D721Med (cell line): Measurements from ENCODE around the gene MRPS33.
"Not testable (repeated sequence)": the region's sequence is repeated elsewhere in the genome, so short reads cannot be mapped to it uniquely, and the experiment has no call there.

Experiments
- DNase-seq: peaks from one replicate; pipeline ENCODE4 v3.0.0; 2011; ENCODE audit warnings: low spot score; ENCODE audit not compliant: insufficient read length
- FAIRE-seq: peaks from 2 replicates; lab custom pipeline; 2011; peaks lifted over from hg19 to GRCh38; lab: Jason Lieb, UNC
- TF ChIP-seq, protein P1 (sequence below): IDR thresholded peaks from 2 replicates; pipeline ENCODE4 v1.5.1; 2012; ENCODE audit warnings: mild to moderate bottlenecking, control low read depth; ENCODE audit not compliant: insufficient read depth; ENCODE audit errors: missing control alignments

Gene MRPS33

DNA sequence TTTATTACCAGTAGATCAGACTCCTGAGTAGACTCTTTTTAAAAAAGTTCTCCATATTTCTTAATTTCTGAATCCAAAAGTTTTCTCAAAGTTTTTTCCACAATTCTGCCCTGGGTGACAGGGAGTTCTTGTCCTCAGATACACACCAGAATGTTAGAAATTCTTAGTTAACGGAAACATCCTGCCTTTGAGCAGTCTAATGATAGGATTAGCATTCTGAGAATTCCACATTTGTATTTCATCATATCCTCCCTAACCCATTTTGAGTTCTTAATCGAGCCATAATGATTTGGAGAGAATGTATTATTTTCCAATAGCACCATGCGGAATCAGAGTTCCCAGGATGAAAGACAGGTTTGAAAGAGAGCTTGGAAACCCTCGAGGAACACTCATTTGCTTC, 28.9 kb upstream of the MRPS33 start:
- TF ChIP-seq, protein P1, sequence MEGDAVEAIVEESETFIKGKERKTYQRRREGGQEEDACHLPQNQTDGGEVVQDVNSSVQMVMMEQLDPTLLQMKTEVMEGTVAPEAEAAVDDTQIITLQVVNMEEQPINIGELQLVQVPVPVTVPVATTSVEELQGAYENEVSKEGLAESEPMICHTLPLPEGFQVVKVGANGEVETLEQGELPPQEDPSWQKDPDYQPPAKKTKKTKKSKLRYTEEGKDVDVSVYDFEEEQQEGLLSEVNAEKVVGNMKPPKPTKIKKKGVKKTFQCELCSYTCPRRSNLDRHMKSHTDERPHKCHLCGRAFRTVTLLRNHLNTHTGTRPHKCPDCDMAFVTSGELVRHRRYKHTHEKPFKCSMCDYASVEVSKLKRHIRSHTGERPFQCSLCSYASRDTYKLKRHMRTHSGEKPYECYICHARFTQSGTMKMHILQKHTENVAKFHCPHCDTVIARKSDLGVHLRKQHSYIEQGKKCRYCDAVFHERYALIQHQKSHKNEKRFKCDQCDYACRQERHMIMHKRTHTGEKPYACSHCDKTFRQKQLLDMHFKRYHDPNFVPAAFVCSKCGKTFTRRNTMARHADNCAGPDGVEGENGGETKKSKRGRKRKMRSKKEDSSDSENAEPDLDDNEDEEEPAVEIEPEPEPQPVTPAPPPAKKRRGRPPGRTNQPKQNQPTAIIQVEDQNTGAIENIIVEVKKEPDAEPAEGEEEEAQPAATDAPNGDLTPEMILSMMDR: no peak
- DNase-seq: no peak
- no peak for FAIRE-seq

DNA sequence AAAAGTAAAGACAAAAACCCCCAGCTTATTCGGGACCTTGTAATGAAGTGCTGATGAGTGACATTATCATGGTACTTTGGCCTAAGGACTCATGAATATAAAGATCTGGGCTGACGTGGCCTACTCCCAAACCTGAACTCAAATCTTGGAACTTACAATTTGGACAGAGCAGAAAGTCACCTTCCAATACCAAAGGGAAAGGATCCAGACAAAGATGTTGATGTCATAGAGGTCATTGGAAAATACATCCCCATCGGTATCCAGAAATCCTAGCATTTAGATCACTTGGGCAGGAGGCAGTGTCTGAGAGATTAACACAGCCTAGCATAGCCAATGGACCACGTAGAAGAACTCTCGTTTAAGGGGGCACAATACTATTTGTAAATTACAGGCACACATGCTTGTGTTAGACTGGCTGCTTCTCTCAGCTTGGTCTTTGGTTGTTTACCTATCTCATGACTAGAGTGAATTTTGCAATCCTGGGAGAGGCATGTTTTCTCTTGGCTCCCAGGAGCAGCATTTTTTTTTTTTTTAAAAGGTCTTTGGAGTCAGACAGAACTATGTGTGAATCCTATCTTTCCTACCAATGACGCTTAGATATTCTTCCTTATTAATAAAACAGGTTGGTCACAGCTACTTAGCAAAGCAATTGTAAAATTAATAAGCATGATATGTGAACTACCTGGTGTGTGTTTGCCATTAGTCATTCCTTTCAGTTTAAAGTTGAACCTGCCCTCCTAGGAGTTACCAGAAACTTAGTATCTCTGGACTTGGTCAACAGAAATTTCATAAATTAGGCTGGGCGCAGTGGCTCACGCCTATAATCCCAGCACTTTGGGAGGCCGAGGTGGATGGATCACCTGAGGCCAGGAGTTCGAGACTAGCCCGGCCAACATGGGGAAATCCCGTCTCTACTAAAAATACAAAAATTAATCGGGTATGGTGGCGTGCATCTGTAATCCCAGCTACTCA, 27.8 kb upstream of the MRPS33 start:
- TF ChIP-seq, protein P1: no peak
- DNase-seq (no peak), FAIRE-seq (no peak)

DNA sequence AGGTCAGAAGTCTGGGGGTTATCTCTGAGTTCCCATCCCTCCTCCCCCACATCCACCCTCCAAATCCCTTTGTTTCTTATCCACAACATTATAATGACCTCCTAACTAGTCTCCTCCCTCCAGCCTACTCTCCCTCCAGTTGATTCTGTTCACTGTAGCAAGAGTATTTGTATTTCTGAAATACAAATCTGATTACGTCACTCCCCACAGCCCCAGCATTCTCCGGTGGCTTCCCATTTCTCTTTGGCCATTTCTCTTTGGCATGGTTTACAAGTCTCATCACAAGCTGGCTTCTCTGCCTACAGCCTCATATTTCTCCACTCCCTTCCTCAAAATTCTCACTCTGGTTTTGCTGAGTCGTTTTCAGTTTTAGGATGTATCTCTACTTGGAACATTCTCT, 24.6 kb upstream of the MRPS33 start:
- TF ChIP-seq, protein P1: no peak
- FAIRE-seq: no peak
- DNase-seq: no peak

DNA sequence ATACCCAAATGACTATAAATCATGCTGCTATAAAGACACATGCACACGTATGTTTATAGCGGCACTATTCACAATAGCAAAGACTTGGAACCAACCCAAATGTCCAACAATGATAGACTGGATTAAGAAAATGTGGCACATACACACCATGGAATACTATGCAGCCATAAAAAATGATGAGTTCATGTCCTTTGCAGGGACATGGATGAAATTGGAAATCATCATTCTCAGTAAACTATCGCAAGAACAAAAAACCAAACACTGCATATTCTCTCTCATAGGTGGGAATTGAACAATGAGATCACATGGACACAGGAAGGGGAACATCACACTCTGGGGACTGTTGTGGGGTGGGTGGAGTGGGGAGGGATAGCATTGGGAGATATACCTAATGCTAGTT, 23.3 kb upstream of the MRPS33 start:
- not testable (repeated sequence) for DNase-seq, FAIRE-seq

DNA sequence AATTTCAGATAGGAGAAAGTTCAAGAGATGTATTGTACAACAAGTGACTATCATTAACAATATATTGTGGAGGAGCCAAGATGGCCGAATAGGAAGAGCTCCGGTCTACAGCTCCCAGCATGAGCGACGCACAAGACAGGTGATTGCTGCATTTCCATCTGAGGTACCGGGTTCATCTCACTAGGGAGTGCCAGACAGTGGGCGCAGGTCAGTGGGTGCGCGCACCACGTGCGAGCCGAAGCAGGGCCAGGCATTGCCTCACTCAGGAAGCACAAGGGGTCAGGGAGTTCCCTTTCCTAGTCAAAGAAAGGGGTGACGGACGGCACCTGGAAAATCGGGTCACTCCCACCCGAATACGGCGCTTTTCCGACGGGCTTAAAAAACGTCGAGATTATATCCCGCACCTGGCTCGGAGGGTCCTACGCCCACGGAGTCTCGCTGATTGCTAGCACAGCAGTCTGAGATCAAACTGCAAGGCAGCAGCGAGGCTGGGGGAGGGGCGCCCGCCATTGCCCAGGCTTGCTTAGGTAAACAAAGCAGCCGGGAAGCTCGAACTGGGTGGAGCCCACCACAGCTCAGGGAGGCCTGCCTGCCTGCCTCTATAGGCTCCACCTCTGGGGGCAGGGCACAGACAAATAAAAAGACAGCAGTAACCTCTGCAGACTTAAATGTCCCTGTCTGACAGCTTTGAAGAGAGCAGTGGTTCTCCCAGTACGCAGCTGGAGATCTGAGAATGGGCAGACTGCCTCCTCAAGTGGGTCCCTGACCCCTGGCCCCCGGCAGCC, 18.0 kb upstream of the MRPS33 start:
- DNase-seq, FAIRE-seq: not testable (repeated sequence)

DNA sequence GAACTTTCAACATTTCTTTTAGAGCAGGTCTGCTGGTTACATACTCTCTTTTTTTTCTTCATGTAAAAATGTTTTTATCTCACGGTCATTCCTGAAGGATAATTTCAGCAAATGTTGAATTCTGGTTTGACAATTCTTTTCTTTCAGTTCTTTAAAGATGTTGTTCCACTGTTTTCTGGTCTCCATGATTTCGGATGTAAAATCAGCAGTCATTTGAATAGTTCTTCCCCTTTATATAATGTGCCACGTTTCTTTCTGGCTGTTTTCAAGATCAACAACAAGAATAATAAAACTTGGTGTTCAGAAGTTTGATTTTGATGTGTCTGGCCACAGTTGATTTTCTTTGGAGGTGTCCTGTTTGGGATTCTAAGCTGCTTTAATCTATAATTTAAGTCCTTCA, 14.0 kb upstream of the MRPS33 start:
- FAIRE-seq (no peak), DNase-seq (no peak)
- TF ChIP-seq, protein P1: no peak

DNA sequence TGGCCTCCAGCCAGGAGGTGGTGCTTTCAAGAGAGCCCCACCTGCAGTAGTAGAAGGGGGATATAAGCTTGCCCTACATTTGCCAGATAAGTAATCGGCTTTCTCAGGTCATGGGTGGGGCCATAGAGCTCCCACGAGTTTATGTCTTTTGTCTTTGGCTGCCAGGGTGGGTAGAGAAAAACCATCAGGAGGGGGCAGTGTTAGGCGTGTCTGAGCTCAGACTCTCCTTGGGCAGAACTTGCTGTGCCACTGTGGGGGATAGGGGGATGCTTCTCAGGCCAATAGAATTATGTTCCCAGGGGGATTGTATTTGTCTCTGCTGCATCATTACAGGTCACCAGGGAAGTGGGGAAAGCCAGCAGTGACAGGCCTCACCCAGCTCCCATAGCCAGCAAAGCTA, 12.3 kb upstream of the MRPS33 start:
- no peak for FAIRE-seq

More for the DNA sequence above, 12.3 kb upstream of the MRPS33 start:
- DNase-seq: no peak
- TF ChIP-seq, protein P1: peak; percentile 18
